ENCODE measurements around the gene MFNG. TPM values are rescaled to one million over a fixed set of nuclear protein-coding genes. Genes with fewer than 3 reads are reported as not detected.
A peak's percentile ranks its signal among the peaks of the same experiment; 100 is the strongest.
"Not testable (repeated sequence)": the region's sequence is repeated elsewhere in the genome, so short reads cannot be mapped to it uniquely, and the experiment has no call there.

Gene MFNG
- polyA plus RNA-seq, 1 experiment: not detected

GRCh38 chr22:37473437-37473946 is 12.7 kb downstream of the MFNG start:
- no peak overlapping the region for H3K4me3 ChIP-seq (ENCODE audit: low read depth, low read length)
- no peak for DNase-seq (ENCODE audit: low read depth)
- TF ChIP-seq, protein P1, sequence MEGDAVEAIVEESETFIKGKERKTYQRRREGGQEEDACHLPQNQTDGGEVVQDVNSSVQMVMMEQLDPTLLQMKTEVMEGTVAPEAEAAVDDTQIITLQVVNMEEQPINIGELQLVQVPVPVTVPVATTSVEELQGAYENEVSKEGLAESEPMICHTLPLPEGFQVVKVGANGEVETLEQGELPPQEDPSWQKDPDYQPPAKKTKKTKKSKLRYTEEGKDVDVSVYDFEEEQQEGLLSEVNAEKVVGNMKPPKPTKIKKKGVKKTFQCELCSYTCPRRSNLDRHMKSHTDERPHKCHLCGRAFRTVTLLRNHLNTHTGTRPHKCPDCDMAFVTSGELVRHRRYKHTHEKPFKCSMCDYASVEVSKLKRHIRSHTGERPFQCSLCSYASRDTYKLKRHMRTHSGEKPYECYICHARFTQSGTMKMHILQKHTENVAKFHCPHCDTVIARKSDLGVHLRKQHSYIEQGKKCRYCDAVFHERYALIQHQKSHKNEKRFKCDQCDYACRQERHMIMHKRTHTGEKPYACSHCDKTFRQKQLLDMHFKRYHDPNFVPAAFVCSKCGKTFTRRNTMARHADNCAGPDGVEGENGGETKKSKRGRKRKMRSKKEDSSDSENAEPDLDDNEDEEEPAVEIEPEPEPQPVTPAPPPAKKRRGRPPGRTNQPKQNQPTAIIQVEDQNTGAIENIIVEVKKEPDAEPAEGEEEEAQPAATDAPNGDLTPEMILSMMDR (IDR thresholded peaks at IDR 0.05; ENCODE audit: insufficient read depth, low read depth, low read length): no peak
- H3K27me3 ChIP-seq (ENCODE audit: control insufficient read depth, insufficient read depth, low read length): peaks cover 48% of the 10 kb centered on the region
- no peaks in the 10 kb centered on the region for H3K36me3 ChIP-seq (ENCODE audit: control insufficient read depth, insufficient read depth, low read length)
- ChIA-PET POLR2A (no interaction called here), CTCF (interaction anchor here (0.7 to 2.4 kb wide), 6 partner anchors 10 to 57 kb away, joined by 3 to 11 read pairs (median 6); partner anchors contain the start of gene CARD10)

DNA sequence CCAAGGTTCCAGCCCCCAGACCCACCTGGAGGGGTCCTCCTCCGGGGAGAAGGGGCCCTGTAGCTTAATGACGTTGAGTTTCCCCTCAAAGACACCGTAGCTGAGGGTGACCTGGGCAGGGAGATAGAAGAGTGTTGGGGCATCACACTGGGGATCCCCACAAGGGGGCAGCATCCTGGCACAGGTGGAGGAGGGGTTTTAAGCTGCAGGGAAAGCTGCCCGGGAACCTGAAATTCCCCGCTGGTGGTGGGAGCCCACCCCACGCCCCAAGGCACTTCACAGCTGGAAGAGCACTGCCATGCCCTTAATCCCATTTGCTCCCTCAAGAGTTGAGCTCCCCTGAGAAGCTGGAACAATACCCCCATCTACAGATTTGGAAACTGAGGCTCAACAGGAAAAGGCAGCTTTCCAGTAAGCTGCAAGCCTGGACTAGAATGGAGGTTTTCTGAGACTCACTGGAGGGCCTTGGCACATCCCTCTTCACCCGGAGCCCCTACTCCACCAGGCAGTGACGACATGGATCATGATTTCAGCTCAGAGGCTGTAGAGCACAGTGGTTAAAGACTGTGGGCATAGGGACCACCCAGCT is 13.7 kb downstream of the MFNG start:
- no peaks in the 10 kb centered on the region for H3K36me3 ChIP-seq (ENCODE audit: control insufficient read depth, insufficient read depth, low read length)
- ChIA-PET POLR2A (no interaction called here), CTCF (interaction anchor here (0.7 to 2.4 kb wide), 23 partner anchors 9 to 213 kb away, joined by 3 to 12 read pairs (median 4); partner anchors contain the start of gene MFNG)
- H3K4me3 ChIP-seq (ENCODE audit: low read depth, low read length): no peak overlapping the region
- TF ChIP-seq, protein P1 (IDR thresholded peaks at IDR 0.05; ENCODE audit: insufficient read depth, low read depth, low read length): peak; percentile 68
- H3K27me3 ChIP-seq (ENCODE audit: control insufficient read depth, insufficient read depth, low read length): peaks cover 52% of the 10 kb centered on the region
- DNase-seq (ENCODE audit: low read depth): no peak

DNA sequence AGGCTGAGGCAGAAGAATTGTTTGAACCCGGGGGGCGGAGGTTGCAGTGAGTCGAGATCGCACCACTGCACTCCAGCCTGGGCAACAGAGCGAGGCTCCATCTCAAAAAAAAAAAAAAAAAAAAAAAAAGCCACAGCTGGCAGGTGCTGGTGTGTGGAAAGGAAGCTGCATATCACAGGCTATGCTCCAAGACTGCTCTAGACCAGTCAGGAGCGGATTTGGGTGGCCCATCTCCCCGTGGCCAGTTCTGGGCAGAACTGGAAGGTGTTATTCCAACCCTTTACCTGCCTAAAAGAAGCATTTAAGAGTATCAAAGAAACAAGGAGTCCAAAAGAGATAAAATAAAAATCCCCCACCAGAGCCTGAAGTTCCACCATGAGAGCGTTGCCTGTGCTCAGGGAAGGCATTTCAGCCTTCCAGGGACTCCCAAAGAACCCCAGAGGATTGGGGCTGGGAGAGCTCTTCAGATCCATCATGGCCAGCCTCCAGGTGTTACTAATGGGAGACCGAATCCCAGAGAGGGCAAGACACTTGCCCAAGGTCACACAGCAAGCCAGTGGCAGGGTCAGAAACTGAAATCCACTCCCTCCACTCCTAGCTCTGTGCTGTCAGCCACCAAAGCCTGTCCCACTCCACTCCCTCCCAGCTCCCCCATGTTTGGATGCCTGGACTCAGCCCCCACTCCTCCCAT is 14.3 kb downstream of the MFNG start:
- peaks cover 58% of the 10 kb centered on the region for H3K27me3 ChIP-seq (ENCODE audit: control insufficient read depth, insufficient read depth, low read length)
- no peak for DNase-seq (ENCODE audit: low read depth)
- H3K4me3 ChIP-seq (ENCODE audit: low read depth, low read length): no peak overlapping the region
- no peaks in the 10 kb centered on the region for H3K36me3 ChIP-seq (ENCODE audit: control insufficient read depth, insufficient read depth, low read length)
- CTCF ChIA-PET: interaction anchor here (0.6 to 2.4 kb wide), 24 partner anchors 9 to 213 kb away, joined by 3 to 12 read pairs (median 4); partner anchors contain the start of gene MFNG
- TF ChIP-seq, protein P1 (IDR thresholded peaks at IDR 0.05; ENCODE audit: insufficient read depth, low read depth, low read length): no peak
- POLR2A ChIA-PET: no interaction called here

GRCh38 chr22:37470087-37470445 is 16.1 kb downstream of the MFNG start:
- DNase-seq (ENCODE audit: low read depth): no peak
- Histone ChIP-seq H3K27me3 (ENCODE audit: control insufficient read depth, insufficient read depth, low read length) (peaks cover 60% of the 10 kb centered on the region), H3K4me3 (ENCODE audit: low read depth, low read length) (no peak overlapping the region), H3K36me3 (ENCODE audit: control insufficient read depth, insufficient read depth, low read length) (no peaks in the 10 kb centered on the region)
- TF ChIP-seq, protein P1 (IDR thresholded peaks at IDR 0.05; ENCODE audit: insufficient read depth, low read depth, low read length): no peak
- POLR2A ChIA-PET: no interaction called here
- CTCF ChIA-PET: interaction anchor here (0.6 to 1.7 kb wide), 9 partner anchors 12 to 211 kb away, joined by 3 to 10 read pairs (median 3); no protein-coding TSS in a partner anchor

DNA sequence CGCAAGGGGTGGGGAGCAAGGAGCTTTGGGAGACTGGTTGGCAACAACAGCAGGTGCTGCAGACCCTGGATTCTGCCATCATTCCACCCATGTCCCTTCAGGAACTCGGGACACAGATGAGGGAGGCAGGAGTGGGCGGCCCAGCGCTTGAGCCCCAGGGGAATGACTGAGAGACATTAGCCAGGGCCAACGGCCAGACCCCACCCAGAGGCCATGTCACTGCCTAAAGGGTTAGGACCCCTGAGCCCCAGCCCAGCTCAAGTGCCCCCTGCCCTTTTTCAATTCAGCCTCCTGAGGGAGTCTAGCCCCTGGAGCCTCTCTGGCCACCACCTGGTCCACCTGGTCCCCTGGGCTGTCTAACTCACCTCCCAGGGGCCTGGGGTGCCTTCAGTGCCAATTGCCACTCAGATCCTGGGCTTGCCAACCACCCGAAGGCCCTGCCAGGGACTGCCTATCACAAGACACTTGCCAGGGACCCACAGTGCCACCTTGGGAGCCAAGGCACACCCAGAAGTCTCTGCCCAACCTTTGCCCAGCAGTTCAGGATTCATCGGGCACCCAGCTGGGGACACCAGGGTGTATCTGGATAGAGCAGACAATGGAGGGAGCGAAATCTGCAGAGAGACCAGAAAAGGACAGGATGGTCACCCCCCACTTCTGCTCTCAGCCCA is 16.6 kb downstream of the MFNG start:
- no peaks in the 10 kb centered on the region for H3K36me3 ChIP-seq (ENCODE audit: control insufficient read depth, insufficient read depth, low read length)
- peaks cover 55% of the 10 kb centered on the region for H3K27me3 ChIP-seq (ENCODE audit: control insufficient read depth, insufficient read depth, low read length)
- H3K4me3 ChIP-seq (ENCODE audit: low read depth, low read length): no peak overlapping the region
- TF ChIP-seq, protein P1 (IDR thresholded peaks at IDR 0.05; ENCODE audit: insufficient read depth, low read depth, low read length): no peak
- no peak for DNase-seq (ENCODE audit: low read depth)
- CTCF ChIA-PET: interaction anchor here (0.6 to 1.7 kb wide), 10 partner anchors 11 to 210 kb away, joined by 3 to 10 read pairs (median 3); no protein-coding TSS in a partner anchor
- POLR2A ChIA-PET: no interaction called here

DNA sequence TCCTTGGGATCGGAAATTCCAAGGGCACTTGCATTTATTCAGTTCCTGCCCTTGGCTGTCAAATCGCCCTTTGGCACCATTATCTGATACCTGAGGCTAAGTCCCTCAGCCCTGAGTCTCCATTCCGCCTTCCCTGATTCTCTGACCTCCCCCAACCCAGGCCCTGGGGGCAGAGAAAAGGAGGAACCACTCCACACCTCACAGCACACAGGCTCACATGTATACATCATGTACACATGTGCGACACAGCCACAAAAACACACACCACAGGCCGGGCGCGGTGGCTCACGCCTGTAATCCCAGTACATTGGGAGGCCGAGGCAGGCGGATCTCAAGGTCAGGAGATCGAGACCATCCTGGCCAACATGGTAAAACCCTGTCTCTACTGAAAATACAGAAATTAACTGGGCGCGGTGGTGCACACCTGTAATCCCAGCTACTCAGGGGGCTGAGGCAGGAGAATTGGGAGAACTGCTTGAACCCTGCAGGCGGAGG is 17.9 kb downstream of the MFNG start:
- POLR2A ChIA-PET; DNase-seq (ENCODE audit: low read depth); CTCF ChIA-PET; H3K4me3 ChIP-seq (ENCODE audit: low read depth, low read length); H3K36me3 ChIP-seq (ENCODE audit: control insufficient read depth, insufficient read depth, low read length): not testable (repeated sequence)
- peaks cover 44% of the 10 kb centered on the region for H3K27me3 ChIP-seq (ENCODE audit: control insufficient read depth, insufficient read depth, low read length)

All from BJ (cell line).